Lower leg skin (tissue), 4 donors: ENCODE results near the gene UROC1. TPM values are rescaled to one million over a fixed set of nuclear protein-coding genes. Genes with fewer than 3 reads are reported as not detected.

Experiments used
- DNase-seq, 2 donors: peaks; one replicate each; pipeline ENCODE4 v3.0.0-alpha.2; 2019; ENCODE audit warnings: low spot score in 2 of 2
- H3K4me3 ChIP-seq: fragments of 200-600 bp; sonication (generic); 2 replicates; pipeline ENCODE4 v1.5.1; 2017; ENCODE audit warnings: mild to moderate bottlenecking, low read depth; ENCODE audit not compliant: poor library complexity, severe bottlenecking
- CTCF ChIP-seq, 3 donors: fragments of 450-650 bp; IDR thresholded peaks; one replicate each; pipeline ENCODE4 v1.5.1; 2016; ENCODE audit warnings: antibody characterized with exemption in 3 of 3, mild to moderate bottlenecking in 3 of 3, moderate library complexity in 2 of 3
- POLR2A ChIP-seq, 2 donors: fragments of 450-650 bp; IDR thresholded peaks; one replicate each; pipeline ENCODE4 v1.6.1; 2016 to 2017; ENCODE audit warnings: antibody characterized with exemption in 2 of 2, mild to moderate bottlenecking in 1 of 2, moderate library complexity in 1 of 2
- WGBS, 2 donors: methylation state at CpG; one replicate each; pipeline ENCODE4 v1.1.5; 2018; 5-methylcytosine and 5-hydroxymethylcytosine counted together
- intact Hi-C: fragments of 100-400 bp; cut with DNase I; formaldehyde crosslinking; loops from one replicate; pipeline ENCODE4 v1.15.0; 2023; ENCODE audit warnings: low total_unique reads
- total RNA-seq, 4 donors: library from RNA; depleted of rRNA; stranded (reverse); fragments of >200 nt; gene quantifications; one replicate each; pipeline ENCODE4 v1.1.0, GENCODE V29; 2016

The UROC1 gene
- total RNA-seq, 4 donors from 2014 or later, result not detected

- no peak overlapping the region for H3K4me3 ChIP-seq
- WGBS, 2 donors, result 88 to 91% methylated on average over 2 of the region's 2 CpGs
- intact Hi-C loops, result no loop called here
- no peak for DNase-seq
- no peak for TF ChIP-seq POLR2A (IDR thresholded peaks at IDR 0.05)
- TF ChIP-seq CTCF (IDR thresholded peaks at IDR 0.05), result no peak
Observed at GRCh38 chr3:126463521-126463920, 54.1 kb downstream of the UROC1 start.

GRCh38 chr3:126461450-126462070 lies 56.0 kb downstream of the UROC1 start:
- no peak for TF ChIP-seq CTCF (IDR thresholded peaks at IDR 0.05)
- TF ChIP-seq POLR2A (IDR thresholded peaks at IDR 0.05), result no peak
- intact Hi-C loops, result no loop called here
- WGBS, 2 donors, result 92 to 94% methylated on average over 17 of the region's 17 CpGs
- peak in 1 of 2 donors; percentile 59 for DNase-seq
- H3K4me3 ChIP-seq, result no peak overlapping the region

GRCh38 chr3:126460381-126460780 lies 57.2 kb downstream of the UROC1 start:
- intact Hi-C loops, result no loop called here
- H3K4me3 ChIP-seq, result no peak overlapping the region
- WGBS, 2 donors, result 84 to 91% methylated on average over 7 of the region's 7 CpGs
- TF ChIP-seq POLR2A (IDR thresholded peaks at IDR 0.05) (no peak), CTCF (IDR thresholded peaks at IDR 0.05) (no peak)
- DNase-seq, result peak in 1 of 2 donors; percentile 28

- no peak overlapping the region for H3K4me3 ChIP-seq
- 89 to 91% methylated on average over 9 of the region's 9 CpGs for WGBS, 2 donors
- intact Hi-C loops, result no loop called here
- no peak for TF ChIP-seq POLR2A (IDR thresholded peaks at IDR 0.05)
- TF ChIP-seq CTCF (IDR thresholded peaks at IDR 0.05), result no peak
- DNase-seq, result peak in 1 of 2 donors; percentile 45
Observed at GRCh38 chr3:126459763-126460127, 57.8 kb downstream of the UROC1 start.

GRCh38 chr3:126459111-126459762 lies 58.3 kb downstream of the UROC1 start:
- intact Hi-C loops, result no loop called here
- DNase-seq, result peak in 1 of 2 donors; percentile 5
- TF ChIP-seq CTCF (IDR thresholded peaks at IDR 0.05) (no peak), POLR2A (IDR thresholded peaks at IDR 0.05) (no peak)
- no peak overlapping the region for H3K4me3 ChIP-seq
- WGBS, 2 donors, result 75 to 83% methylated on average over 7 of the region's 7 CpGs
